ENCODE results near the gene CYBC1.

The CYBC1 gene

GRCh38 chr17:82450357-82451106 is at the start of gene CYBC1:
Gene CYBC1, minus strand, starts transcription at chr17:82450752. Its CDS starts 1,498 bp downstream, at chr17:82449254.
- peak; percentile 95 for DNase-seq (ENCODE audit: low read depth)

DNA sequence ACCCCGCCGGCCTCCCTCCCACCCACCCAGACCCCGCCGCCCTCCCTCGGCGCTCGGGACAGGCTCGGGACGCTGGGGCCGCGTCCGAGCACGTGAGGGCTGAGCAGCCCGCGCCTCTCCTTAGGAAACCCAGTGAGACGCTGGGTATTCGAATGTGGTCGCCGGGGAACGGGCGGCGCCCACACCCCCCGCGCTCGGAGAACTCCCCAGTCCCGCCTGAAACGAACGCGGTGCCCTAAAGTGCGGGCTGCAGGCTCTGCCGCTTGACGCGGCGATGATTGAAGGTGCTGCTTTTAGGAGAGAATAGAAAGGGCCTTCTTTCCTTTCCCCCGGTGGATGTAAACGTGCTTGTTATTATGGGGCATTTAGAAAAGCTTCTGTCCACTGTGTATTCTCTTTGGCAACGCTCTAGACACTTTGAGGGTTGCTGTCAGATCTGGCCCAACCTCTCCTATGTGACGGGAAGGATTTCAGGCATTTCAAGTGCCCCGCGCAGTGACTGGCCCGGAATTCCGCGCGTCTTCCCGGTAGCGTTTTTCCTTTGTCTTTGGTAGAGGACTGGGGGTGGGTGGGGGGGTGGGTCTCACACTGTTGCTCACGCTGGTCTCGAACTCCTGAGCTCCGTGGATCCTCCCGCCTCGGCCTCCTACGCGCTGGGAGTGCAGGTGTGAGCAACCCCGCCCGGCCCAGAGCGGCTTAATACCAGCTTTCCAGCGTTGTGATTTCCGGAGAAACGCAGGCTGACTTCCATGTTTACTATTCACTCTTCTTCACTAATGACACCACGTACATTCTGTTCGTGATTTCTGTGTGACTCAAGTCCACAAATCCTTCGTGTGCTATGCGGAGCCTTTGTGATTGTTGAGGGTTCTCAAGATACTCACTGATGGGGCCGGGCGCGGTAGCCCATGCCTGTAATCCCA is 47.2 kb upstream of the CYBC1 start:
- DNase-seq (ENCODE audit: low read depth): peak; percentile 32

- peak; percentile 89 for DNase-seq (ENCODE audit: low read depth)
Measured at GRCh38 chr17:82496529-82497434, 46.2 kb upstream of the CYBC1 start.

DNA sequence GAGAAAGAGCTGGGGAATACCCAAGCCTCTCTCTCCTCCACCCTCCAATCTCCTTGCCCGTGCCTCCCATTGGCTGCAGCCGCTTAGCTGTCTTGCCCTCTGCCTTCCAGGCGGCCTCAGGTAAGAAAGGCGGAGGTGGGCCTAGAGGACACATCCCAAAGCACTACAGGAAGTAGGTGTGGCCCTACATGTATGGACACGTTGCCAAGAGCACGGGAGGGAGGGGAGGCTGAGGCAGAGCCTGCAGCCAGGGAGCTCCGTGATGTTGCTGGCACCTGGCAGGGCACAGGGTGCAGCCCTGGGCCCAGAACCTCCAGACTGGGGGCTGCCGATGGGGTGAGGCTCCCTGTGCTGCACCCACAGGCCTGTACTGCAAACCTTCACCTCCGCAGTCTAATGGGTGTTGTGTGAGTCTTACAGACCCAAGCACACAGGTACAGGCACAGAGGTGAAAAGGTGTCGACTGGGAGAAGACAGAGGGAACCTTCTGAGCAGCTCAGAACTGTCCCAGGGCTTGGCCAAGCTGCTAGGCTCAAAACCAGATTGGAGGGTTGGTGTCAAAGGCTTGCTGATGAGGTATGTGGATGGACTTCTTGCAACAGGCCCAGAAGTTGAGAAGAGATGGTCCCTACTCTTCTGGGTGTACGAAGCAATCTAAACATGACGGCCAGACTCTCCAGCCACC is 45.4 kb upstream of the CYBC1 start:
- DNase-seq (ENCODE audit: low read depth): no peak

DNA sequence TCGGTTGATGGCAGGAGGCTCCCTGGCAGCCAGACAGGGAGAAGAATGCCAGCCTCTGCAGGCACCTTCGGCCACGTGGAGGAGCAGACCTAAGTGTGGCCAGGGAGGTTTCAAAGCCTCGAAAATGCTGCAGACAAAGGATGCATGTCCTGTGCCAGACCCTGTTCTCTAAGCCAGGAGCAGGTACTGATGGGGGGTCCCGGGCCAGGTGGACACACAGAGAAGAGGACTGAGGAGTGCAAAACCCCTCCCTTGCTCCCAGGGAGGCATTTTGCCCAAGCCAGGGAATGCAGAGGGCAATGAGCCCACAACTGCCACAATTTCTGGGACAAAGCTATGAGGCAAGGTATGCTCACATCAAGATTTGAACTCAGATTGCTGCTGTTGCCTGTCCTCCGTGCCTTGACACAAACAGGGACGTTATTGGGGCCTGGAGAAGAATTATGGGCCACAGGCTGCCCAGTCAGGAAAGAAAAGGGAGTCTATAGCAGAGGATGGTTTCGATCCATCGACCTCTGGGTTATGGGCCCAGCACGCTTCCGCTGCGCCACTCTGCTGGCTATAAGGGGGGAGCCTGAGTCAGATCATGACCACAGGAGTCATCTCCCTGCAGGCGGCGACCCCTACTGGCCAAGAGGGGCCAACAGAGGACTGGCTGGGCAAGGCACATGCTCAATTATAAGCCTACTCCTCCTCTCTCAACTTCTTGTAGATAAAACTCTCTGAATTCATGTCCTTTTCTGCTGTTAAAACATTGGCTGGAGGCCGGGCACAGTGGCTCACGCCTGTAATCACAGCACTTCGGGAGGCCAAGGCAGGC is 43.9 kb upstream of the CYBC1 start:
- DNase-seq (ENCODE audit: low read depth): peak; percentile 98

- peak; percentile 12 for DNase-seq (ENCODE audit: low read depth)
Measured at GRCh38 chr17:82493226-82493781, 42.8 kb upstream of the CYBC1 start.

GRCh38 chr17:82492643-82493225 is 42.2 kb upstream of the CYBC1 start:
- peak; percentile 58 for DNase-seq (ENCODE audit: low read depth)

DNA sequence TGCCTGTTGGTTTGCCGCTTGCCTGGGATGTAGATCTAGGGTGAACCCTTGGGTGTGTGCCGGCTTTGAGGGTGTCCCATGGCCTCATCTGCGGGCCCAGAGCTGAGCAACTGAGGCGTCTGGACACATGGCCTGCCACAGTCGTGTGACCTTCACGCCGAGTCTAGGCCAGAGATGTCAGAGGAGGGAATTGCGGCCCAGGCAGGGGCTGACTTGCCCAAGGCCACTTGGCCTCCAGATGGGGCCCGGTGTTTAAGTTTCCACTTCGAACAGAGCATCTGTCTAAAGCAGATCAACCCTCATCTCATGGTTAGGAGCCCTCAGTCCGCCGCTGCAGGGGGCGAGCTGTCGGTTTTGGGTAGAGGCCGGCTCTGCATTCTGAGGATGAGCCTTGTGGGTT is 41.0 kb upstream of the CYBC1 start:
- DNase-seq (ENCODE audit: low read depth): no peak

GRCh38 chr17:82491196-82491530 is 40.6 kb upstream of the CYBC1 start:
- no peak for DNase-seq (ENCODE audit: low read depth)

DNA sequence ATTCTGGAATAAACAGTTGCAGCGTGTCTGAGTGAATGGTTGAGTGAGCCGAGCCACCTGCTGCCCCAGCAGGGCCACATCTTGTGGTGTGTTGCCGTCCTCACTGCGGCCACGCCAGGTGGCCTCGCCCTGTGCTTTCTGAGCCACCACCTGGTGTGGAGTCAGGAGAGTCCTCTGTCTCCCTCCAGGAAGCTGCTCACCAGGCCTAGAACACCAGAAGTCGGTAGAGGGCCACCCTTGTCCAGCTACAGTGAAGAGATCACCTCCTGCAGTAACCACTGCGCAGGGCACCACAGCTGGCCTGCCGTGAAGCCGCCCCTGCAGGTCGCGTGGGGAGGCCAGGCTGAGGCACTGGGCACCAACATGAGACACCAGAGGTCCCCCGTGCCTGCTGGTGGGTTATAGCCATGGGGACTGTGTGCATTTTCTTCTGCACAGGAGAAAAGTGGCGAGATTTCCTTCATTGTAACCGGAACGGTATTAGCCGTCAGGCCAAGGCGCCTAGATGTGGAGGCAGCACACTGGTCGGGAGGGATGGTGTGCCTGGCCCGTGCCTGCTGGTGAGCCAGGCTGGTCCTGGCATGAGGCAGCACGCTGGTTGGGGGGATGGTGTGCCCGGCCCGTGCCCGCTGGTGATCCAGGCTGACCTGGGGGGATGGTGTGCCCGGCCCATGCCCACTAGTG is 40.1 kb upstream of the CYBC1 start:
- no peak for DNase-seq (ENCODE audit: low read depth)

DNA sequence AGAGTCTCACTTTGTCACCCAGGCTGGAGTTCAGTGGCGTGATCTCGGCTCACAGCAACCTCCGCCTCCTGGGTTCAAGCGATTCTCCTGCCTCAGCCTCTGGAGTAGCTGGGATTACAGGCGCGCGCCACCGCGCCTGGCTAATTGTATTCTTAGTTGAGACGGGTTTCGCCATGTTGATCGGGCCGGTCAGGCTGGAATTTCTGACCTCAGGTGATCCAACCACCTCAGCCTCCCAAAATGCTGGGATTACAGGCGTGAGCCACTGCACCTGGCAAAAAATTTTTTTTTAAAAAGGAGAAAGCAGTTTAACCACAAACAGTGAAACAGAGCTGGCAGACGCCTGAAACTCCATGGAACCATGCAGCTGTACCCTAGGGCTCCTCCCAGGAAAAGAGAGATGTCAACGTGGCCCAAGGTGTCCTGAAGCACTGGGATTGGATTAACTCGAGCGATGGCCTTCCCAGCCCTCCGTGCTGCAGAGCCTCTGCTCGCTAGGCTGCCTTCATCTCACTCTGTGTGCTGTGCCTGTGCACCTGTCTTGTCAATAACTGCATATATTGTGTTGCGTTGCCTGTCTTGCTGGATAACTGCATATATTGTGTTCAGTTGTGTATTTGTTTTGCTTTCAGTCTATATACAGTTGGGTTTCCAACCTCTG is 39.4 kb upstream of the CYBC1 start:
- no peak for DNase-seq (ENCODE audit: low read depth)

- DNase-seq (ENCODE audit: low read depth): peak; percentile 86
Measured at GRCh38 chr17:82489117-82489516, 38.6 kb upstream of the CYBC1 start.

DNA sequence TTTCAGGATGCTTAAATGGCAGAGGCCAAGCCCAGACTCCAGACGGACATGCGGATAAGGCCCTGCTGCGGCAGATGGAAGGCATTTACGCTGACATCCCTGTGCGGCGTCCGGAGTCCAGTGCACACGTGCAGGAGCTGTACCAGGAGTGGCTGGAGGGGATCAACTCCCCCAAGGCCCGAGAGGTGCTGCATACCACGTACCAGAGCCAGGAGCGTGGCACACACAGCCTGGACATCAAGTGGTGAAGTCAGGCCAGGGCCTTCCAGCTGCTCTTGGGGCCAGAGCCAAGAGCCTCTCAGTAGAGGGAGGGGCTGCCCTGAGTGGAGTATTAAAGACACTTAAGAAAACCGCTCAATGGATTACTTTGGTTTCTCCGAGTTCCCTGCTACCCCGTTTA is 37.4 kb upstream of the CYBC1 start:
- DNase-seq (ENCODE audit: low read depth): no peak

- DNase-seq (ENCODE audit: low read depth): no peak
Measured at GRCh38 chr17:82486231-82487094, 35.9 kb upstream of the CYBC1 start.

DNA sequence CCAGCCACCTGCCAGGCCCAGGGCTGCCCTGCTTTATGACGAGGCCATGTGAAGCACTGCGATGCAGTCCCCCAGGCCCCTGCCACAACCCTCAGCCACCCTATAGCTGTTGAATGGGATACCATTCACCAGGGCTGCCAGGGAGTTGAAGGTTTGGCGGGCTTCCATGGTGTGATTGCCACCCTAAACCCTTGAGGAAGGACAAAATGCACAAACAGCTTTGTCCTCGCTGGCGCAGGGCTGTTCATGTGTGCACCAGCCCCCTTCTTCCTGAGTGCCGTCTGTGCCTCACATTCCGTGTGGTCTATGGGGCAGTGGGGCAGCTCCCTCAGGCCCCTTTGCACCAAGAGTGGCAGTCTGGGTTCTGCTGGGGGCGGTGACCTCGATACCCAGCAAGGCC is 33.3 kb upstream of the CYBC1 start:
- no peak for DNase-seq (ENCODE audit: low read depth)

DNA sequence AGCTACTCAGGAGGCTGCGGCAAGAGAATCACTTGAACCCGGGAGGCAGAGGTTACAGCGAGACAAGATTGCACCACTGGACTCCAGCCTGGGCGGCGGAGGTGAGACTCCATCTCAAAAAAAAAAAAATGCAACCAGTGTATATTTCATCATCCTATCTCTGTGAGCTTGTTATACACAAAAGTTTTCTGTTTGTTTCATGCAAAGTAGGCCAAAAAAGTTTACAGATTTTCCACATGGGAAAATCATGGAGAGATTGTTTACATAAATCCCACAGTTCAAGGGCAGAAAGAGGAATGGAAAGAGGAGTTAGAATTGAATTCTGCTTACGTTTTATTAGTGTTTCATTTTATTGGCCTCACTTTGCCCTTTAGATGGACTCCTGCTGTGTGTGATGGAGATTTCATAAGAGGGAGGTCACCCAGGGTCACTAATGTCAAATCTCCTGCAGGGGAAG is 32.7 kb upstream of the CYBC1 start:
- no peak for DNase-seq (ENCODE audit: low read depth)

GRCh38 chr17:82480318-82480717 is 29.8 kb upstream of the CYBC1 start:
- no peak for DNase-seq (ENCODE audit: low read depth)

DNA sequence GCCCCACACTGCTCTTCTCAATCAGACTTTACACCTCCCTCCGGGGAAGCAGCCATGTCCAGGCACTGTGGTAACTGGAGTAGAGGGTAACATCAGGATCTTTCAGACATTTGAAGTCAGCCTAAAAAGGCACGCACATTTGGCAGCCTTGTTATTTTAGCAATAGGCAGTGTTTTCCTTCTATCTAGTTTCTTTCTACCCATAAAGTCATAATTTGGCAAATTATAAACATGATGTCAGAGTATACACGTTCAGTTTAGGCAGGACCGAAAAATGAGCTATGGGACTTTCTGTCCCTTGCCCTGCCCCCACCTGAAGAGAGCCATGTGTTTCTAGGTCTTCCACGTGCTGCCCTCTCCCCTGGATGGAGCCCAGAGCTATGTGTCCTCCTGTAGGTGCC is 29.1 kb upstream of the CYBC1 start:
- no peak for DNase-seq (ENCODE audit: low read depth)
